IMR-90 (cell line): Measurements from ENCODE around the gene DOCK1.

Source experiments
- BHLHE40 ChIP-seq: fragments of 150-350 bp; IDR thresholded peaks from 2 replicates; pipeline ENCODE4 v1.6.1; 2016; ENCODE audit warnings: mild to moderate bottlenecking, low read depth, low read length
- CEBPB ChIP-seq: IDR thresholded peaks from 2 replicates; pipeline ENCODE4 v1.6.1; 2012; ENCODE audit warnings: low read depth, low read length, improper control_type of control experiment
- CHD1 ChIP-seq: IDR thresholded peaks from 2 replicates; pipeline ENCODE4 v1.6.1; 2012; ENCODE audit warnings: low read depth, low read length, improper control_type of control experiment
- CTCF ChIP-seq: conservative IDR thresholded peaks from 2 replicates; pipeline ENCODE4 v1.5.1; 2012; ENCODE audit warnings: mild to moderate bottlenecking, low read depth, low read length, improper control_type of control experiment
- ELK1 ChIP-seq: fragments of 150-350 bp; IDR thresholded peaks from 2 replicates; pipeline ENCODE4 v1.6.1; 2016; ENCODE audit warnings: low read depth, mild to moderate bottlenecking, low read length, moderate library complexity, borderline replicate concordance
- FOS ChIP-seq: fragments of 150-350 bp; IDR thresholded peaks from 2 replicates; pipeline ENCODE4 v1.6.1; 2016; ENCODE audit warnings: low read depth, low read length
- MAZ ChIP-seq: IDR thresholded peaks from 2 replicates; pipeline ENCODE4 v1.6.1; 2012; ENCODE audit warnings: low read depth, mild to moderate bottlenecking, low read length, improper control_type of control experiment, moderate library complexity, borderline replicate concordance
- MXI1 ChIP-seq: IDR thresholded peaks from 2 replicates; pipeline ENCODE4 v1.6.1; 2012; ENCODE audit warnings: low read depth, mild to moderate bottlenecking, low read length, moderate library complexity, borderline replicate concordance
- POLR2A ChIP-seq: IDR thresholded peaks from 2 replicates; pipeline ENCODE4 v1.6.1; 2012; ENCODE audit warnings: mild to moderate bottlenecking, low read depth, low read length
- RAD21 ChIP-seq: IDR thresholded peaks from 2 replicates; pipeline ENCODE4 v1.6.1; 2012; ENCODE audit warnings: low read length, improper control_type of control experiment
- RFX5 ChIP-seq: IDR thresholded peaks from 2 replicates; pipeline ENCODE4 v1.8.0; 2012; ENCODE audit warnings: low read depth, mild to moderate bottlenecking, low read length, moderate library complexity
- SMC3 ChIP-seq: fragments of 150-350 bp; IDR thresholded peaks from 2 replicates; pipeline ENCODE4 v1.6.1; 2016; ENCODE audit warnings: low read depth, mild to moderate bottlenecking, antibody characterized with exemption, low read length, moderate library complexity

GRCh38 chr10:127148066-127148932, 243.1 kb downstream of the DOCK1 start:
- TF ChIP-seq RFX5 = no peak
- no peak for TF ChIP-seq MAZ
- no peak for TF ChIP-seq CTCF
- no peak for TF ChIP-seq POLR2A
- TF ChIP-seq SMC3 = no peak
- no peak for TF ChIP-seq RAD21
- no peak for TF ChIP-seq CHD1
- no peak for TF ChIP-seq CEBPB
- TF ChIP-seq BHLHE40 = no peak
- peak; percentile 96 for TF ChIP-seq FOS
- no peak for TF ChIP-seq ELK1
- no peak for TF ChIP-seq MXI1
